ENCODE measurements around the gene TXK. TPM values are rescaled to one million over a fixed set of nuclear protein-coding genes. Genes with fewer than 3 reads are reported as not detected.

TXK gene
- total RNA-seq, 6 experiments from 2014 or later = 0.62 to 2.5 (median 1.5) TPM

- DNase-seq (no peak), ATAC-seq (peak in 2 of 4 donors; percentile 47 to 71)
- H3K9me3 ChIP-seq = no peaks in the 10 kb centered on the region
- TF ChIP-seq CTCF (IDR thresholded peaks at IDR 0.05) (no peak), POLR2A (IDR thresholded peaks at IDR 0.05) (no peak)
- no peaks in the 10 kb centered on the region for H3K36me3 ChIP-seq
- H3K4me1 ChIP-seq = no peaks in the 10 kb centered on the region
- H3K4me3 ChIP-seq = no peak overlapping the region
- H3K27ac ChIP-seq = no peak overlapping the region
- no peaks in the 10 kb centered on the region for H3K27me3 ChIP-seq
- intact Hi-C loops (cut with DNase I) = loop anchor here in 1 of 2 donors (10.0 kb wide), 1 partner anchor 71 kb away; the partner anchor contains the start of genes CNGA1 and NIPAL1
- 61% methylated on average over 7 of the region's 8 CpGs for WGBS (ENCODE audit: insufficient coverage, low coverage, low lambda C conversion rate, missing lambda C conversion rate)
These were observed 48.0 kb downstream of the TXK start for GRCh38 chr4:48085821-48086589.

GRCh38 chr4:48082956-48083355 is 51.1 kb downstream of the TXK start:
- no peaks in the 10 kb centered on the region for H3K9me3 ChIP-seq
- no peak overlapping the region for H3K4me3 ChIP-seq
- ATAC-seq (no peak), DNase-seq (no peak)
- H3K4me1 ChIP-seq = no peaks in the 10 kb centered on the region
- H3K27me3 ChIP-seq = no peaks in the 10 kb centered on the region
- intact Hi-C loops (cut with DNase I) = loop anchor here in 1 of 2 donors (10.0 kb wide), 1 partner anchor 68 kb away; the partner anchor contains the start of genes CNGA1 and NIPAL1
- no CpG with 5 or more reads among the region's 2 CpGs for WGBS (ENCODE audit: insufficient coverage, low coverage, low lambda C conversion rate, missing lambda C conversion rate)
- no peak for TF ChIP-seq POLR2A (IDR thresholded peaks at IDR 0.05)
- no peak for TF ChIP-seq CTCF (IDR thresholded peaks at IDR 0.05)
- H3K27ac ChIP-seq = no peak overlapping the region
- no peaks in the 10 kb centered on the region for H3K36me3 ChIP-seq

GRCh38 chr4:48081196-48081595 is 52.9 kb downstream of the TXK start:
- no peaks in the 10 kb centered on the region for H3K36me3 ChIP-seq
- TF ChIP-seq CTCF (IDR thresholded peaks at IDR 0.05) = no peak
- no peak for TF ChIP-seq POLR2A (IDR thresholded peaks at IDR 0.05)
- H3K27ac ChIP-seq = no peak overlapping the region
- 62% methylated on average over 1 of the region's 1 CpG for WGBS (ENCODE audit: insufficient coverage, low coverage, low lambda C conversion rate, missing lambda C conversion rate)
- ATAC-seq = no peak
- H3K9me3 ChIP-seq = no peaks in the 10 kb centered on the region
- H3K4me3 ChIP-seq = no peak overlapping the region
- H3K4me1 ChIP-seq = no peaks in the 10 kb centered on the region
- H3K27me3 ChIP-seq = no peaks in the 10 kb centered on the region
- DNase-seq = no peak
- intact Hi-C loops (cut with DNase I) = loop anchor here in 1 of 2 donors (10.0 kb wide), 1 partner anchor 66 kb away; the partner anchor contains the start of genes CNGA1 and NIPAL1

GRCh38 chr4:48079972-48080391 is 54.1 kb downstream of the TXK start:
- ATAC-seq (no peak), DNase-seq (no peak)
- H3K4me1 ChIP-seq = no peaks in the 10 kb centered on the region
- H3K4me3 ChIP-seq = no peak overlapping the region
- no peak for TF ChIP-seq CTCF (IDR thresholded peaks at IDR 0.05)
- TF ChIP-seq POLR2A (IDR thresholded peaks at IDR 0.05) = no peak
- H3K36me3 ChIP-seq = no peaks in the 10 kb centered on the region
- intact Hi-C loops (cut with DNase I) = loop anchor here in 1 of 2 donors (10.0 kb wide), 1 partner anchor 65 kb away; the partner anchor contains the start of genes CNGA1 and NIPAL1
- H3K9me3 ChIP-seq = no peaks in the 10 kb centered on the region
- WGBS (ENCODE audit: insufficient coverage, low coverage, low lambda C conversion rate, missing lambda C conversion rate) = 93% methylated on average over 3 of the region's 3 CpGs
- no peaks in the 10 kb centered on the region for H3K27me3 ChIP-seq
- no peak overlapping the region for H3K27ac ChIP-seq

Data from right lobe of liver (tissue), 6 donors.